ENCODE results near the gene INPP5J. TPM values are rescaled to one million over a fixed set of nuclear protein-coding genes. Genes with fewer than 3 reads are reported as not detected.

The INPP5J gene
- total and polyA plus RNA-seq, 10 of the 15 experiments (the other 5 are each of a cell fraction or from before 2014, with no cell fraction given): 0.18 to 2.8 (median 1.5) TPM; not detected in 1

DNA sequence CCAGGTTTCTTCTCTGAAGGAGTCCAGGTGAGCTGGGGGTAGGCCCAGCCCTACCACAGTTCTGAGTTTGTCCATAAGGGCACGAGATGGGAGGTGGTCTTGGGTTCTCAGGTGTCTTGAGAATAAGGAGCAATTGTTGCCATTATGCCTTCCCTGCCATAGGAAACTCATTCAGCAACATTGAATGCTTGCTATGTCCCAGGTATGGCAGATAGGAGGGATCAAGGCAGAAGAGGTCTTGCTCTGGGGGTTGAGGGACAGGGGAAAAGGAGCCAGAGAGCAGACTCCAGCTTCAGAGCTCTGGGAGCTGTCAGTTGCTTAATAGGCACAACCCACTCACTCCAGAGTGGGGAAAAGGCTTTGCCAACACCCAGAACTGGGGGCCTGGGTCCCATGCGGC lies 19.7 kb upstream of the INPP5J start:
- Histone ChIP-seq H3K9me3 (replicated peaks; ENCODE audit: control insufficient read depth, insufficient read depth, low read length) (no peaks in the 10 kb centered on the region), H3K9ac (ENCODE audit: control insufficient read depth, insufficient read depth, low read length) (no peak overlapping the region), H3K36me3 (ENCODE audit: control insufficient read depth in 2 of 2, insufficient read depth in 2 of 2, low read length in 1 of 2) (no peaks in the 10 kb centered on the region), H3K4me2 (ENCODE audit: control insufficient read depth, insufficient read depth) (no peak overlapping the region), H3K4me1 (ENCODE audit: control insufficient read depth, insufficient read depth, low read length) (no peaks in the 10 kb centered on the region; the same call in 1 of the 2 replicates), H3K79me2 (ENCODE audit: control insufficient read depth, insufficient read depth, low read length) (no peaks in the 10 kb centered on the region), H2AFZ (ENCODE audit: control insufficient read depth, low read depth, low read length) (no peak overlapping the region), H3K27ac (ENCODE audit: control insufficient read depth, insufficient read depth) (no peak overlapping the region), H4K20me1 (ENCODE audit: control insufficient read depth, insufficient read depth) (no peaks in the 10 kb centered on the region), H3K4me3 (no peak overlapping the region), H3K27me3 (replicated peaks in 1 of 2; ENCODE audit: control insufficient read depth in 2 of 2, insufficient read depth in 2 of 2, low read length in 1 of 2) (no peaks in the 10 kb centered on the region)
- SMC1A ChIA-PET (ENCODE audit: uncharacterized antibody, unreplicated experiment): no interaction called here
- no TSS peak for BruUV-seq (replicated peaks)
- no peak for ATAC-seq
- in situ Hi-C loops (cut with MboI): no loop called here
- CTCF ChIA-PET: no interaction called here
- intact Hi-C loops (cut with micrococcal nuclease; ENCODE audit: unreplicated experiment): no loop called here
- DNase-seq (ENCODE audit: low read depth, low spot score): no peak
- WGBS (ENCODE audit: insufficient coverage, insufficient replicate concordance, low lambda C conversion rate, missing lambda C conversion rate): 53% methylated on average over 2 of the region's 2 CpGs
- POLR2A ChIA-PET: no interaction called here
- FAIRE-seq: no peak
- RAD21 ChIA-PET (ENCODE audit: unreplicated experiment): no interaction called here
- TF ChIP-seq HDAC6 (IDR thresholded peaks at IDR 0.05; ENCODE audit: unreplicated experiment) (no peak), E4F1 (IDR thresholded peaks at IDR 0.05; ENCODE audit: borderline replicate concordance, partially characterized antibody) (no peak), ZSCAN29 (IDR thresholded peaks at IDR 0.05) (no peak), NFIC (IDR thresholded peaks at IDR 0.05; ENCODE audit: low read depth, low read length) (no peak), FOS (IDR thresholded peaks at IDR 0.05; ENCODE audit: borderline replicate concordance, extremely low read depth, insufficient read length) (no peak), EED (IDR thresholded peaks at IDR 0.05; ENCODE audit: low read depth) (no peak), TARDBP (IDR thresholded peaks at IDR 0.05; ENCODE audit: borderline replicate concordance) (no peak), MTA2 (IDR thresholded peaks at IDR 0.05; ENCODE audit: low read depth) (no peak), HCFC1 (IDR thresholded peaks at IDR 0.05; ENCODE audit: low read length) (no peak), ZNF274 (IDR thresholded peaks at IDR 0.05; ENCODE audit: insufficient read depth, insufficient read length) (no peak), IRF5 (IDR thresholded peaks at IDR 0.05; ENCODE audit: borderline replicate concordance) (no peak)
- TF ChIP-seq, protein P1, sequence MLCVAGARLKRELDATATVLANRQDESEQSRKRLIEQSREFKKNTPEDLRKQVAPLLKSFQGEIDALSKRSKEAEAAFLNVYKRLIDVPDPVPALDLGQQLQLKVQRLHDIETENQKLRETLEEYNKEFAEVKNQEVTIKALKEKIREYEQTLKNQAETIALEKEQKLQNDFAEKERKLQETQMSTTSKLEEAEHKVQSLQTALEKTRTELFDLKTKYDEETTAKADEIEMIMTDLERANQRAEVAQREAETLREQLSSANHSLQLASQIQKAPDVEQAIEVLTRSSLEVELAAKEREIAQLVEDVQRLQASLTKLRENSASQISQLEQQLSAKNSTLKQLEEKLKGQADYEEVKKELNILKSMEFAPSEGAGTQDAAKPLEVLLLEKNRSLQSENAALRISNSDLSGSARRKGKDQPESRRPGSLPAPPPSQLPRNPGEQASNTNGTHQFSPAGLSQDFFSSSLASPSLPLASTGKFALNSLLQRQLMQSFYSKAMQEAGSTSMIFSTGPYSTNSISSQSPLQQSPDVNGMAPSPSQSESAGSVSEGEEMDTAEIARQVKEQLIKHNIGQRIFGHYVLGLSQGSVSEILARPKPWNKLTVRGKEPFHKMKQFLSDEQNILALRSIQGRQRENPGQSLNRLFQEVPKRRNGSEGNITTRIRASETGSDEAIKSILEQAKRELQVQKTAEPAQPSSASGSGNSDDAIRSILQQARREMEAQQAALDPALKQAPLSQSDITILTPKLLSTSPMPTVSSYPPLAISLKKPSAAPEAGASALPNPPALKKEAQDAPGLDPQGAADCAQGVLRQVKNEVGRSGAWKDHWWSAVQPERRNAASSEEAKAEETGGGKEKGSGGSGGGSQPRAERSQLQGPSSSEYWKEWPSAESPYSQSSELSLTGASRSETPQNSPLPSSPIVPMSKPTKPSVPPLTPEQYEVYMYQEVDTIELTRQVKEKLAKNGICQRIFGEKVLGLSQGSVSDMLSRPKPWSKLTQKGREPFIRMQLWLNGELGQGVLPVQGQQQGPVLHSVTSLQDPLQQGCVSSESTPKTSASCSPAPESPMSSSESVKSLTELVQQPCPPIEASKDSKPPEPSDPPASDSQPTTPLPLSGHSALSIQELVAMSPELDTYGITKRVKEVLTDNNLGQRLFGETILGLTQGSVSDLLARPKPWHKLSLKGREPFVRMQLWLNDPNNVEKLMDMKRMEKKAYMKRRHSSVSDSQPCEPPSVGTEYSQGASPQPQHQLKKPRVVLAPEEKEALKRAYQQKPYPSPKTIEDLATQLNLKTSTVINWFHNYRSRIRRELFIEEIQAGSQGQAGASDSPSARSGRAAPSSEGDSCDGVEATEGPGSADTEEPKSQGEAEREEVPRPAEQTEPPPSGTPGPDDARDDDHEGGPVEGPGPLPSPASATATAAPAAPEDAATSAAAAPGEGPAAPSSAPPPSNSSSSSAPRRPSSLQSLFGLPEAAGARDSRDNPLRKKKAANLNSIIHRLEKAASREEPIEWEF (IDR thresholded peaks at IDR 0.05; ENCODE audit: insufficient replicate concordance, low read depth, low read length): no peak
- TF ChIP-seq, protein P2, sequence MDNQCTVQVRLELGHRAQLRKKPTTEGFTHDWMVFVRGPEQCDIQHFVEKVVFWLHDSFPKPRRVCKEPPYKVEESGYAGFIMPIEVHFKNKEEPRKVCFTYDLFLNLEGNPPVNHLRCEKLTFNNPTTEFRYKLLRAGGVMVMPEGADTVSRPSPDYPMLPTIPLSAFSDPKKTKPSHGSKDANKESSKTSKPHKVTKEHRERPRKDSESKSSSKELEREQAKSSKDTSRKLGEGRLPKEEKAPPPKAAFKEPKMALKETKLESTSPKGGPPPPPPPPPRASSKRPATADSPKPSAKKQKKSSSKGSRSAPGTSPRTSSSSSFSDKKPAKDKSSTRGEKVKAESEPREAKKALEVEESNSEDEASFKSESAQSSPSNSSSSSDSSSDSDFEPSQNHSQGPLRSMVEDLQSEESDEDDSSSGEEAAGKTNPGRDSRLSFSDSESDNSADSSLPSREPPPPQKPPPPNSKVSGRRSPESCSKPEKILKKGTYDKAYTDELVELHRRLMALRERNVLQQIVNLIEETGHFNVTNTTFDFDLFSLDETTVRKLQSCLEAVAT (IDR thresholded peaks at IDR 0.05): no peak

Data from GM12878 (cell line).